HG03460 (cell line): ENCODE results near the gene KLHL26.

Experiments used
- ATAC-seq: cut with Tn5 transposase; IDR thresholded peaks from one replicate; pipeline ENCODE4 v1.9.1; 2021; ENCODE audit not compliant: unreplicated experiment

The KLHL26 gene

GRCh38 chr19:18601875-18602274 is 35.0 kb upstream of the KLHL26 start:
- ATAC-seq: no peak

DNA sequence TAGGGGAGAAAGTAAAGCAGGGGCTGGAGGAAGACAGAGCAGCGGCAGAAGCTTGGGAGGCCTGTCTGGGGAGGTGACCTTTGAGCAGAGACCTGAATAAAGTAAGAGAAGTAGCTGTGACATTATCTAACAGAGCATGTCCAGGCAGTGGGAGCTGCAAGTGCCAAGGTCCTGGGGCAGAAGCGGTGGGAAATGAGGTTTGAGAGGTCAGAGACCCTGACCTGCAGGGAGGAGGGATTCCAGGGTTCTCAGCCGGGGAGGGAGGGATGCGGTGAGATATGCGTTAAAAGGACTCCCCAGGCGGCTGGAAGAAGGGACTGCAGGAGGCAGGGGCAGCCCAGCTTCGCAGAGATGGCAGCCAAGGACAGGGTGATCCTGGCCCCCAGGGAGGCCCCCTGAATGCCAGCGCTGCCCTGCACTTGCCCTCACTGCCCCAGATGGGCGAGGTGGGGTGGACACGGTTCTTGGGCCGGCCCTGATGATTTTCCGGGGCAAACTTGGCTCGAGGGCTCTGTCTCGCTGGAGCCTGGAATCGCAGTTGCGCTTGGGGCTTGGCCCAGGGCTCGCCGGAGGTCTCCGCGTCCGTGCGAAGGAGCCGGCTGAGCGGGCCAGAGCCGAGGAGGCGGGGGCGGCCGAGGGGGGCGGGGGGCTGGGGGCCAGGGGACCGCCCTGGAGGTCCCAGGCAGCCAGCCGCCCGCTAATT is 33.4 kb upstream of the KLHL26 start:
- ATAC-seq: no peak

DNA sequence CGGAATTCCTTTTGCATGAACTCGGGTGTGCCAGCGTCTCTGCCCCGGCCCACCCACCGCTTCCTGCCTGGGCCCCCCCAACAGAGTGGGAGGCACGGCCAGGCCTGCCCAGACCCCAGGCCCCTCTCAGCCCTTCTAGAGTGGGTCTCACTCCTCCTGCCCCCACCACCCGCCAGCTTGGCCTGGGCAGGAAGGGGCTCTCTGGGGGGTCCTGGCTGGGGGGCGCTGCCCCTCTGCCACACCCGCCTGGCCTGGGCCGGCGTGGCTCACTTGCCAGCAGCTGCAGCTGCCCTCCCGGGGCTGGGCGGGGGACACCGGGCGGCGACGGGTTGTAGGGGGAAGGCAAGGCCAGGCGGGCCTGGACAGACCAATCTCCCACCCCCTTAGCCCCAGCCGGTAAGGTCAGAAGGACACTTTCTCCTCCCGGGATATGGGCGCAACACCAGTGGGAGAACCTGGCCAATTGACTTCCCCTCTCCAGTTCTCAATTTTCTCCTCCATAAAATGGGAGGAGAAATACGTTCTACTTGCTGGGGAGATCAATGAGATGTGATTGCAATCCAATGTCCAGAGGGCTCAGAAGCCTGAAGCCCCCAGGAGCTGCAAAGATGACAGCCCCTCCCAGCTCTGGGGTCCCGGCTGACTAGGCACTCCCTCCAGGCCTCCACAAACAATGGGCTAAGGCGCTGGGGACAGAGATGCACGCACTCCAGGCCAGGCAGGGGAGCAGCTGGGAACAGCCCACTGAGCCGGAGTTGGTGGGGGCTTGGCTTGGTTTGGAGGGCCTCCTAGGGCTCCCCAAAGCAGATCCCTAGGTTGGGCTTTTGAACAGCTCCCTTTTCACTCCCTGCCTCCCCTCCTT is 32.6 kb upstream of the KLHL26 start:
- no peak for ATAC-seq

DNA sequence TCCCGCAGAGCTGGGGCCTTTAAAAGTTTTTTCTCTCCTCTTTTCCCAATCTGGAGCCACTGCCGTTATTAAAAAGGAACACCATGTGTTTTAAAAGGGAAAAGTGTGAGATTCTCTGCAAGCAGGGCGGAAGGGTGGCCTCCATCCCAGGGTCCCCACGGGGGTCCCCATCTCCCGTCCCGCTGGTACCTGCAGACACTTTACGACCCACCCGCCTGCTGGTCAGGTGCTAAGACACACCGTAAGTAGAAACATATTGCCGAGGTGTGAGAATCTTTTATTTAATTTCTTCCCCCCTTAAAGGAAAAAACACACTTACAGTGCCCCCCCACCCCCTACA is 32.0 kb upstream of the KLHL26 start:
- no peak for ATAC-seq

GRCh38 chr19:18605196-18605545 is 31.7 kb upstream of the KLHL26 start:
- ATAC-seq: no peak

DNA sequence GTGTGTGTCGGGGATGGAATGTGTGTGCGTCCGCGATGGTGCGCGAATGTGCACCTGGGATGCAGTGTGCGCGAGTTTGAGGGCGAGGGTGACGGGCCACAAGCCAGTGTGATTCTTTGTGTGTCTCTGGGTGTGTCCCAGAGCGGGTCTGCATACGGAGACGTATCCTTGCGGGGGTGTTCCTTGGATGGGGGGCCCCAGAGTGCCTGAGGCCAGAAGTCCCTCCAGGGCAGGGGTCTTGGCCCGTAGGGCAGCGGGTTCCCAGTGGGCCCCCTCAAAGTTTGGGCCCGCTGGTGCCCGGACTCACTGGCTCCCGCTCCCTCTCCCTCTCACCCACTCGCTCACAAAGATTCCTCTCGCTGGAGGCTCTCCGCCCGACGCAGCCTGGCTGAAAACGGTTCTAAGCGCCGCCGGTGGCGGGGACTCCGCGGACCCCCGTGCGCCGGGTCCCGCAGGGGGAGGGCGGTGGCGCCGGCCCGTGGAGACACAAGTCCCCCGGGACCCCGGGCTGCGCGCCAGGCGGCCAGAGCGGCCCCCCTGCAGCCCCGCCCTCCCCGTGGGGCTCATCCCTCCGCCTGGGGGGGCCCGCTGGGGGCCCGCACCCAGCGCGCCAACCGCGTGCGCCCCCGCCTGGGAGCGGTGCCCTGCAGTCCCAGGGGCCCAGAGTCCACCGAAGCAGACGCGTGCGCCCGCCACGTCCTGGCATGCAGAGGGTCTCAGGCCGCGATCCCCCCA is 31.1 kb upstream of the KLHL26 start:
- ATAC-seq: no peak

DNA sequence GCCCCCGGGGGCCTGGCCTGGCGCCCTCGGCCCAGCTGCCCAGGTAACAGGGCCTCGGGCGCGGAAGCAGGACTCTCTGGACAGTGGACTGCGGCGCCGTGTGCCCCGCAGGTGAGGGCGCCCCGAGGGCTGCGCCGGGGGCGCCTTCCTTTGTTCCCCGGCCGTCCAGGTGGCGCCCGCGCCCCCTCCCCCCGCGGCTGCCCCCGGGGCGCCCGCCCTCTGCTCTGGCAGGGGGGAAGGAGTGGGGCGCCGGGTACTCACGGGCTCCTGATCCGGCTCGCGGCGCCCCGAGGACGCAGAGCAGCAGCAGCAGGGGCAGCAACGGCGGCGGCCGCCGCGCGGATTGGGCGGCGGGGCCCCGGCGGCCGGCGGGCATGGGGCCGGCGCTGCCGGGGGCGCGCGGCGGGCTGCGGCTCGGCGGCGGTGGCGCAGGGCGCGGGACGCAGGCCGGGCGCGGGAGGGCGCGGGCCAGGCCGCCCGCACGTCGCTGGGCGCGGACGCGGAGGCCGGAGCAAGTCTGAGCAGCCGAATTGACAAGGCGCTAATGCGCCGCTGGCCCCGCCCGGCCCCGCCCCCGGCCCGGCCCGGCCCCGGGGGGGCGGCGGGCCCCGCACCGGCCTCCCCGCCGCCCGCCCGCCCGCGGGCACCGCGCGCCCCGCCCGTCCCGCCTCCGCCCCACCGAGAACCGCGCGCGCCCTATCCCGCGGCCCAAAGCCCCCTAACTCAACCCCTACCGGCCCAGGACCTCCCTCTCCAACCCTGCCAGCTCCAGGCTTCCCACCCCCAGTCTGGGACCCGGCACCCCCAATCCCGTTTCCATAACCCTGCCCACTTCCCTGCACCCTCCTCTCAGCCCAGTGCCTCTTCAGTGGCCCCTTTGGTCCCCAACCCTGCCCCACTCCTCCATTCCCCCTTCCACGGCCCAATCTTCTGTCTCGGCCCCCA is 30.3 kb upstream of the KLHL26 start, which contains the start of gene CRLF1:
CRLF1 (minus strand) TSS at position 519 of the 945 bp plus-strand sequence; CDS start at position 376, 143 bp downstream.
- ATAC-seq: no peak

GRCh38 chr19:18607226-18608101 is 29.4 kb upstream of the KLHL26 start:
- ATAC-seq: no peak

DNA sequence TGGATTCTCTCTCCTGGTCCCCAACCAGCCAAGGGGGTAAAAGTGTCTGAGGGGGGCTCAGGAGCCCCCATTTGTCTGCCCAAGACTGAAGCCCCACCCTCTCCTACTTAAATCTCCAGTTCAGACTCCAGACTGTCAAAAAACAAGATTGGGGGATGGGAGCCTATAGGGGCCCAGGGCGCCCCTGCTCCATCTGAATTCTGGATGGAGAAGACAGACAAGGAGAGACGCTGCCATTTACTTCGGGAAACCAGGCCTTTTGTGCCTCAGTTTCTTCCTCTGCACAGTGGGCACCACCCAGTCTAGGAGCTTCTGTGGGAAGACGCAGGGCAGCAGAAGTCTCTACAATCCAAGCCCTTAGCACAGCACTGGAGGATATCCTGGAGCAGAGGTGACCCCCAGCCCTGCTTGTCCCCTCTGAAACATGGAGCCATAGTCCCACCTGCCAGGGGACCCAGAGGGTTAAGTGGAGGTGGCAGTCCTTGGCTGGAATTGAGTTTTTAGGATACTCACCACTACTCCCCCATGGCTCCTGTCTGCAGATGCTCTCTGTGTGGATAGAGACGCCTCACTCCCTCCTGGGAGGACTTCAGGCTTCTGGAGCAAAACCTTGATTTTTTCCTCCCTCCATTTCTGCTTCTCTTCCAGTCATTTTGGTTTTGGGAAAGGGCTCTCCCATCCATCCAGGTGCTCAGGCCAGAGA is 28.6 kb upstream of the KLHL26 start:
- no peak for ATAC-seq

DNA sequence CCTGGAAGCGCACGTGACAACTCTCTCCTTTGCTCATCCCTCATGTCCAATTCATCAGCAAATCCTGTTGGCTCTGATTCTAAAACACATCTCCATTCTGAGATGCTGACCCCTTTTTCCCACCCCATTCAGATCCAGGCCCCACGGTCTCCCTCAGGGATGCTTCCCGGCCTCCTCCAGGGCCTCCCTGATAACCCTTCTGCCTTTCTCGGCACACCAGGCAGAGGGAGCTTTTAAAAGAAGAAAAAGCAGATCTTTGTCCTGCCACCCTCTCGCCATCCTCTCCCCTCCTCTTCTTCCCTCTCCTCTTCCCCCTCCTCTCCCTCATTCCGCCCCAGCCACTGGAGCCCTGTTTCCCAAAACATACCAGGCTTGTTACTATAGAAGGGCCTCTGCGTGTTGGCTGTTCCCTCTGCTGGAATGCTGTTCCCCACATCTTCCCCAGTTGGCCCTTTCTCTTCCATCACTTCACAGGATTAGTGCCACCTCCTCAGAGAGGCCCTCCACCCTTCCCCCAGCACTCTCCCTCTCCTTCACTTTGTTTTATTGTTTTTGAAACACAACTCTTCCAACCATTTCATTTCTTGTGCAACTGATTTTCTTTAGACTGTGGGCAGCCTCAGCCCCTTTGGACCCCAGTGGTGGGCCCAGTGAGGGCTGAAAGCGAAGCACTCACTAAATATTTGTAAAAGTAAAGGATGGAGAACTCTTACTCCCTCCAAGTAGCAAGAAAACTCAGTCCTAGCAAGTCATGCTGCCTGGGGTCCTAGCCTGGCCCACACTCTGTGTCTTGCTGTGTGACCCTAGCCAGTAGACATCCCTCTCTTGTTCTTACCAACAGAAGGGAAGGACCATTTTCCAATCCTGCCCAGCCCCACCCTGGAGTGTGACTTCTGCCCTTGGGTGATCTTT is 27.8 kb upstream of the KLHL26 start:
- ATAC-seq: no peak

- ATAC-seq: no peak
Observed at GRCh38 chr19:18609717-18610051, 27.1 kb upstream of the KLHL26 start.

DNA sequence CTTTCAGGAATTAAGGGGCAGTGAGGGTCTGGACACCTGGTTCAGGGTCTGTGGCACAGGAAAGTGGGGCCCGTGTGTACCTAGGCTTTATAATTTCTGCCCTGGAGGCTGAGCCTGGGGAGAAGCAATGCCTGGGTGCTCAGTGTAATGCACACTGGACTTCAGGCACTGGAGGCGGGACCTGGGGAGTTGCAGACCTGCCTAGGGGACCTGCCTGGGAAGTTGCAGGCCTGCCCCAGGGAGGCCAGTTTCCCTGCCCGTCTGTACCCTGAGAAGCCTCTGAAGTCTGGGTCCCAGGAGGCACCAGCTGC is 26.6 kb upstream of the KLHL26 start:
- no peak for ATAC-seq

- ATAC-seq: no peak
Observed at GRCh38 chr19:18610556-18611326, 26.1 kb upstream of the KLHL26 start.

DNA sequence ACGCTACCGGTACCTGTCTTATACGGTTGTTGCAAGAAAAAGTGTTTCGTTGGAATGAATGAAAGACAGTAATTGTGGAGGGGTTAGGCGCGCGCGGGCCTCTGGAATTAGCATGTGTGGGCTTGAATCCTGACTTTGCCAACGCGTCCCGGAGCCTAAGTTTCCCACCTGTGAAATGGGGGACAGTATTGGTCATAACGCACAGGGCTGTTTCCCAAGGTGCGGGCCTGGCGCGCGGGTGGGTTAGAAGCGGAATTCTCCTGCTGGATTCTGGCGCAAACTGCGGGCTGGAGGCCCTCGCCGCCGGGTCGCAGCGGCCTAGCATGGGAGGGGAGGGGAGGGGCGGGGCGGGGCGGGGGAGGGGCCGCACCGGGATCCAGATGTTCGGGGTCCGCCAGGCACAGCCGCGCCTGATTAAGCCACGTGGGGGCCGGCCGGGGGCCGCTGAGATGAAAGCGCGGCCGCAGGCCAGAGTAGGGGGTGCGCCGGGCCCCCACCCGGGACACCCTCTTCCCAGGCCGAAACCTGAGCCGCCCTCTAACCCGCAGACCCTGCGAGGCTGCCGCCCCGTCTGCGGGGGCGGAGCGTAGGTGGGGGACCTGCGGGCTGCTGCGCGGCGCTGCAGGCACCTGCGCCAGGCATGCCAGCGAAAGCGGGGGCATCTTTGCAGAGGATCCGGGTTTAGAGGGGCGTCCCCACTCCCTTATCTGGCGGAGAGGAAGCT is 25.3 kb upstream of the KLHL26 start:
- no peak for ATAC-seq

- ATAC-seq: no peak
Observed at GRCh38 chr19:18612051-18612771, 24.6 kb upstream of the KLHL26 start.
